WTC11 (cell line): Measurements from ENCODE around the gene SHOC2.

Source experiments
- ATF1 ChIP-seq: sonication (generic); formaldehyde crosslinking; IDR thresholded peaks from 2 replicates; pipeline ENCODE4 v1.8.1; 2023; ENCODE audit warnings: mild to moderate bottlenecking, moderate library complexity, missing genetic modification reagents
- ETV6 ChIP-seq: sonication (generic); formaldehyde crosslinking; IDR thresholded peaks from 2 replicates; pipeline ENCODE4 v1.8.1; 2022; ENCODE audit warnings: mild to moderate bottlenecking, missing genetic modification reagents
- FOXK1 ChIP-seq: sonication (generic); formaldehyde crosslinking; IDR thresholded peaks from 2 replicates; pipeline ENCODE4 v1.8.0; 2022; ENCODE audit warnings: mild to moderate bottlenecking, moderate library complexity, missing genetic modification reagents
- GRHL2 ChIP-seq: fragments of 250-450 bp; sonication (Bioruptor Pico); IDR thresholded peaks from 2 replicates; pipeline ENCODE4 v1.8.0; 2022; ENCODE audit warnings: mild to moderate bottlenecking, moderate library complexity; ENCODE audit not compliant: insufficient replicate concordance, severe bottlenecking
- JUN ChIP-seq: sonication (generic); formaldehyde crosslinking; IDR thresholded peaks from 2 replicates; pipeline ENCODE4 v1.8.0; 2023; ENCODE audit warnings: mild to moderate bottlenecking, missing genetic modification reagents
- KAT7 ChIP-seq: sonication (generic); formaldehyde crosslinking; IDR thresholded peaks from 2 replicates; pipeline ENCODE4 v1.8.1; 2023; ENCODE audit warnings: missing genetic modification reagents, mild to moderate bottlenecking, borderline replicate concordance
- NR3C1 ChIP-seq: sonication (generic); formaldehyde crosslinking; conservative IDR thresholded peaks from 2 replicates; pipeline ENCODE4 v1.8.1; 2023; ENCODE audit warnings: low read depth, mild to moderate bottlenecking, missing genetic modification reagents
- TEAD4 ChIP-seq: sonication (generic); formaldehyde crosslinking; IDR thresholded peaks from 2 replicates; pipeline ENCODE4 v1.8.0; 2022; ENCODE audit warnings: mild to moderate bottlenecking, missing genetic modification reagents
- ZNF121 ChIP-seq: sonication (generic); formaldehyde crosslinking; IDR thresholded peaks from 2 replicates; pipeline ENCODE4 v1.8.0; 2023; ENCODE audit warnings: missing genetic modification reagents
- ZNF232 ChIP-seq: sonication (generic); formaldehyde crosslinking; IDR thresholded peaks from 2 replicates; pipeline ENCODE4 v1.8.0; 2022; ENCODE audit warnings: mild to moderate bottlenecking, missing genetic modification reagents
- ZNF317 ChIP-seq: sonication (generic); formaldehyde crosslinking; IDR thresholded peaks from 2 replicates; pipeline ENCODE4 v1.8.1; 2023; ENCODE audit warnings: low read depth, mild to moderate bottlenecking, moderate library complexity, missing genetic modification reagents, borderline replicate concordance
- TF ChIP-seq, protein P1 (sequence below): sonication (generic); formaldehyde crosslinking; IDR thresholded peaks from 2 replicates; pipeline ENCODE4 v1.8.1; 2023; ENCODE audit warnings: mild to moderate bottlenecking, missing genetic modification reagents, moderate library complexity
- TF ChIP-seq, protein P2 (sequence below): fragments of 200-600 bp; IDR thresholded peaks from 2 replicates; pipeline ENCODE4 v1.8.0; 2022; ENCODE audit warnings: antibody characterized with exemption
- TF ChIP-seq, protein P3 (sequence below): sonication (generic); formaldehyde crosslinking; IDR thresholded peaks from 2 replicates; pipeline ENCODE4 v1.8.0; 2022; ENCODE audit warnings: mild to moderate bottlenecking, missing genetic modification reagents

DNA sequence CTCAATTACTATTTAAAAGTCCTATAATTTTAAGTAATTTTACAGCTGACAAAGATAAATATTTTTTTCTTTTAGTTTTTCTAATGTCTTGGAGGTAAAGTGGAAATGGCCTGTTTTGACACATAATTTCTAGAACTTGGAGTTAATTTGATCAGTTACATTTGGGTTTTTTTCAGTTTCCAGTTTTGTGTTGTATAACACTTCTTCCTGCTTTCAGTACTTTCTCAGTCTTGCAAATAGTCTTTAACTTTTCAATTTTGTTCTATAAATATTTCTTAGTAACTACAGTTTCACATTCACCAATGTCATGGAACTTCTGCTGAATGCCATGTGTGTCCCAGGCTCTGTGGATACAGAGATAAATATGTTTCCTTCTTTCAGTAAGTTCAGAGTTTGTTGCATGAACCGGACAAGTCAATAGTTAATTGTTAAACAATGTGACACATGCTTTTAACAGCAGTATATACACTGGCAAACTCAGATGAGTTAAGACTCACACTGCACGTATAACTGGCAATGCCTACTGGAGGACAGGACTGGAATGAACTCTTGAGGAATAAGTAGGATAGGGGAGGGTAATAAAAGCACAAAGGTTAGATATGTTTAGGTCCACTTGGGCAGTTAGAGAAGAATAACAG, 4.6 kb downstream of the SHOC2 start:
- no peak for TF ChIP-seq ZNF317 (CRISPR knock-in tag)
- no peak for TF ChIP-seq ETV6 (CRISPR knock-in tag)
- no peak for TF ChIP-seq ZNF232 (CRISPR knock-in tag)
- TF ChIP-seq KAT7, result no peak
- TF ChIP-seq, protein P1, sequence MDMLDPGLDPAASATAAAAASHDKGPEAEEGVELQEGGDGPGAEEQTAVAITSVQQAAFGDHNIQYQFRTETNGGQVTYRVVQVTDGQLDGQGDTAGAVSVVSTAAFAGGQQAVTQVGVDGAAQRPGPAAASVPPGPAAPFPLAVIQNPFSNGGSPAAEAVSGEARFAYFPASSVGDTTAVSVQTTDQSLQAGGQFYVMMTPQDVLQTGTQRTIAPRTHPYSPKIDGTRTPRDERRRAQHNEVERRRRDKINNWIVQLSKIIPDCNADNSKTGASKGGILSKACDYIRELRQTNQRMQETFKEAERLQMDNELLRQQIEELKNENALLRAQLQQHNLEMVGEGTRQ (CRISPR knock-in tag), result no peak
- TF ChIP-seq, protein P2, sequence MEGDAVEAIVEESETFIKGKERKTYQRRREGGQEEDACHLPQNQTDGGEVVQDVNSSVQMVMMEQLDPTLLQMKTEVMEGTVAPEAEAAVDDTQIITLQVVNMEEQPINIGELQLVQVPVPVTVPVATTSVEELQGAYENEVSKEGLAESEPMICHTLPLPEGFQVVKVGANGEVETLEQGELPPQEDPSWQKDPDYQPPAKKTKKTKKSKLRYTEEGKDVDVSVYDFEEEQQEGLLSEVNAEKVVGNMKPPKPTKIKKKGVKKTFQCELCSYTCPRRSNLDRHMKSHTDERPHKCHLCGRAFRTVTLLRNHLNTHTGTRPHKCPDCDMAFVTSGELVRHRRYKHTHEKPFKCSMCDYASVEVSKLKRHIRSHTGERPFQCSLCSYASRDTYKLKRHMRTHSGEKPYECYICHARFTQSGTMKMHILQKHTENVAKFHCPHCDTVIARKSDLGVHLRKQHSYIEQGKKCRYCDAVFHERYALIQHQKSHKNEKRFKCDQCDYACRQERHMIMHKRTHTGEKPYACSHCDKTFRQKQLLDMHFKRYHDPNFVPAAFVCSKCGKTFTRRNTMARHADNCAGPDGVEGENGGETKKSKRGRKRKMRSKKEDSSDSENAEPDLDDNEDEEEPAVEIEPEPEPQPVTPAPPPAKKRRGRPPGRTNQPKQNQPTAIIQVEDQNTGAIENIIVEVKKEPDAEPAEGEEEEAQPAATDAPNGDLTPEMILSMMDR, result no peak
- TF ChIP-seq, protein P3, sequence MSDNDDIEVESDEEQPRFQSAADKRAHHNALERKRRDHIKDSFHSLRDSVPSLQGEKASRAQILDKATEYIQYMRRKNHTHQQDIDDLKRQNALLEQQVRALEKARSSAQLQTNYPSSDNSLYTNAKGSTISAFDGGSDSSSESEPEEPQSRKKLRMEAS (CRISPR knock-in tag), result no peak
- TF ChIP-seq ATF1 (CRISPR knock-in tag), result no peak
- TF ChIP-seq GRHL2, result no peak
- no peak for TF ChIP-seq JUN (CRISPR knock-in tag)
- TF ChIP-seq NR3C1 (CRISPR knock-in tag), result no peak
- TF ChIP-seq TEAD4, result no peak
- no peak for TF ChIP-seq FOXK1 (CRISPR knock-in tag)
- no peak for TF ChIP-seq ZNF121 (CRISPR knock-in tag)
